ENCODE results near the gene PRKAR2B. TPM values are rescaled to one million over a fixed set of nuclear protein-coding genes. Genes with fewer than 3 reads are reported as not detected.

The PRKAR2B gene
- total RNA-seq, 2 experiments from 2014 or later = 0.93 to 1.4 TPM

DNA sequence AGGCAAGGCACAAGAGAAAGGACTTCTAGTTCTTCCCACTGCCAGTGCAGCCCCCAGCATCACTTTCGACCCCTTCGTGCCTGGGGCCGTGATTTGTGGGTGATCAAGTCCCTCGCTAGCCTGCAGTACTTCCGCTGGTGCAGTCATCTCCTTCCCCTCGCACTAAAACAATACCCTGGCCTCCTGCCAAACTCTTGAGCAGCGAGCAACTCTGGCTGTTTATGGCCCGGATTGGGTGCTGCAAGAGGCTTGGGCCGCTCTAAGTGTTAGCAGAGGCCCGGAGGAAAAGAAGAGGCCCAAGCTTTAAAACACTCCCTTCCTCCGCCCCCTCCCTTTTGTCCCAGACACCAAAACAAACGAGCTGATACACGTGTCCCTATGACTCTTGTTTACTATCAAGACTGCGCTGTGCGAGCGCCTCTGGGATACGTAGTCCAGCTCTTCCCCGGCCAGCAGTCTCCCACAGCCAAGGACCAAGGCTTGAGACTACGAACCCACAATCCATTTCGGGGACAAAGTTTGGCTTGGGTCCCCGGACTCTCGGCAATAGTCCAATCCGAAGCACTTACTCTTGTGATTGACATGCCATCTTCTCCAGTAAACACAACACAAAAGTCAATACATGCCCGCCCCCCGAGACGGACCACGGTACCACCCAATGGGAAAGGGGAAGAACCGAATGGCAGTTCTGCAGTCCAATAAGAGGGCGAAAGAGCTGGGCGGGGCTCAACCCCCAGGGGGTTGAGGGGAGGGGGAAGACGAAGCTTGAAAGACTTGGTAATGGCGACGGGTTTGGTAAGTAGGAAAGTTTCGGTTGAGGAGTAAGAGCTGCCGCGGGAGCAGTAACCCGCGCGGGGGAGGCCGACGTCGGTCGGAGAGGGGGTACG, 124.0 kb downstream of the PRKAR2B start, which contains the start of gene HBP1:
Gene HBP1 (plus strand): TSS at position 771 of the 887 bp plus-strand sequence. CDS start 10,891 bp downstream, outside the sequence.
- POLR2A ChIA-PET = interaction anchor here (0.6 to 2.5 kb wide), 12 partner anchors 12 to 886 kb away, joined by 3 to 23 read pairs (median 4); partner anchors contain the start of genes CBLL1 and NAMPT
- Mint-ChIP-seq H3K36me3 (ENCODE audit: low read depth) (peaks cover 8% of the 10 kb centered on the region), H3K27ac (peak within 1 kb of the TSS; percentile 100), H3K4me1 (peaks cover 32% of the 10 kb centered on the region), H3K9me3 (ENCODE audit: low read depth) (no peaks in the 10 kb centered on the region), H3K4me3 (peak within 1 kb of the TSS; percentile 91), H3K27me3 (no peaks in the 10 kb centered on the region)
- CTCF ChIA-PET = interaction anchor here (0.6 to 6.0 kb wide), 11 partner anchors 11 to 721 kb away, joined by 3 to 41 read pairs (median 4); no protein-coding TSS in a partner anchor
- DNase-seq (peak; percentile 98), ATAC-seq (peak; percentile 82)
- intact Hi-C loops (cut with DNase I, micrococcal nuclease) = loop anchor here (1.0 to 5.0 kb wide), 19 partner anchors 301 to 1399 kb away; partner anchors contain the start of genes CCDC71L (in 2 of the 2), PIK3CG (in 2 of the 2), SLC26A4 (in 2 of the 2) and SYPL1 (in 2 of the 2)

GRCh38 chr7:107169120-107170050, 124.9 kb downstream of the PRKAR2B start:
- DNase-seq (peak; percentile 96), ATAC-seq (peak; percentile 29)
- Mint-ChIP-seq H3K4me3 (peak overlapping the region; percentile 91), H3K27ac (peak overlapping the region; percentile 100), H3K27me3 (no peaks in the 10 kb centered on the region), H3K36me3 (ENCODE audit: low read depth) (peaks cover 11% of the 10 kb centered on the region), H3K9me3 (ENCODE audit: low read depth) (no peaks in the 10 kb centered on the region), H3K4me1 (peaks cover 41% of the 10 kb centered on the region)
- POLR2A ChIA-PET = interaction anchor here (0.6 to 2.5 kb wide), 12 partner anchors 11 to 887 kb away, joined by 3 to 23 read pairs (median 5); partner anchors contain the start of genes CBLL1 and NAMPT
- CTCF ChIA-PET = interaction anchor here (0.7 to 6.0 kb wide), 7 partner anchors 11 to 305 kb away, joined by 3 to 41 read pairs (median 3); no protein-coding TSS in a partner anchor
- intact Hi-C loops (cut with DNase I, micrococcal nuclease) = loop anchor here (1.0 to 10.0 kb wide), 15 partner anchors 302 to 1645 kb away; partner anchors contain the start of genes SLC26A4 (in 2 of the 2), CCDC71L (in 1 of the 2), DLD (in 1 of the 2) and DNAJB9 (in 1 of the 2)

GRCh38 chr7:107170051-107170915, 125.8 kb downstream of the PRKAR2B start:
- intact Hi-C loops (cut with DNase I, micrococcal nuclease) = loop anchor here (5.0 to 10.0 kb wide), 3 partner anchors 763 to 1645 kb away; partner anchors contain the start of gene PUS7 (in 1 of the 2)
- peak overlapping the region; percentile 100 for H3K27ac Mint-ChIP-seq
- ATAC-seq (no peak), DNase-seq (no peak)
- H3K27me3 Mint-ChIP-seq = no peaks in the 10 kb centered on the region
- POLR2A ChIA-PET = interaction anchor here (0.7 to 2.5 kb wide), 6 partner anchors 10 to 886 kb away, joined by 5 to 23 read pairs (median 12); partner anchors contain the start of genes CBLL1 and NAMPT
- peaks cover 11% of the 10 kb centered on the region for H3K36me3 Mint-ChIP-seq (ENCODE audit: low read depth)
- H3K9me3 Mint-ChIP-seq (ENCODE audit: low read depth) = no peaks in the 10 kb centered on the region
- CTCF ChIA-PET = interaction anchor here (0.7 to 1.4 kb wide), 3 partner anchors 10 to 41 kb away, joined by 3 read pairs; no protein-coding TSS in a partner anchor
- peaks cover 50% of the 10 kb centered on the region for H3K4me1 Mint-ChIP-seq
- H3K4me3 Mint-ChIP-seq = peak overlapping the region; percentile 91

GRCh38 chr7:107171496-107171895, 127.0 kb downstream of the PRKAR2B start:
- intact Hi-C loops (cut with DNase I, micrococcal nuclease) = loop anchor here (5.0 to 10.0 kb wide), 3 partner anchors 764 to 1647 kb away; partner anchors contain the start of gene PUS7 (in 1 of the 2)
- Mint-ChIP-seq H3K4me3 (peak overlapping the region; percentile 91), H3K27me3 (no peaks in the 10 kb centered on the region), H3K4me1 (peaks cover 54% of the 10 kb centered on the region), H3K9me3 (ENCODE audit: low read depth) (no peaks in the 10 kb centered on the region), H3K36me3 (ENCODE audit: low read depth) (peaks cover 13% of the 10 kb centered on the region), H3K27ac (peak overlapping the region; percentile 75)
- ChIA-PET CTCF (interaction anchor here (0.6 to 1.3 kb wide), 2 partner anchors 9 to 13 kb away, joined by 3 to 8 read pairs; no protein-coding TSS in a partner anchor), POLR2A (no interaction called here)
- ATAC-seq (no peak), DNase-seq (no peak)

DNA sequence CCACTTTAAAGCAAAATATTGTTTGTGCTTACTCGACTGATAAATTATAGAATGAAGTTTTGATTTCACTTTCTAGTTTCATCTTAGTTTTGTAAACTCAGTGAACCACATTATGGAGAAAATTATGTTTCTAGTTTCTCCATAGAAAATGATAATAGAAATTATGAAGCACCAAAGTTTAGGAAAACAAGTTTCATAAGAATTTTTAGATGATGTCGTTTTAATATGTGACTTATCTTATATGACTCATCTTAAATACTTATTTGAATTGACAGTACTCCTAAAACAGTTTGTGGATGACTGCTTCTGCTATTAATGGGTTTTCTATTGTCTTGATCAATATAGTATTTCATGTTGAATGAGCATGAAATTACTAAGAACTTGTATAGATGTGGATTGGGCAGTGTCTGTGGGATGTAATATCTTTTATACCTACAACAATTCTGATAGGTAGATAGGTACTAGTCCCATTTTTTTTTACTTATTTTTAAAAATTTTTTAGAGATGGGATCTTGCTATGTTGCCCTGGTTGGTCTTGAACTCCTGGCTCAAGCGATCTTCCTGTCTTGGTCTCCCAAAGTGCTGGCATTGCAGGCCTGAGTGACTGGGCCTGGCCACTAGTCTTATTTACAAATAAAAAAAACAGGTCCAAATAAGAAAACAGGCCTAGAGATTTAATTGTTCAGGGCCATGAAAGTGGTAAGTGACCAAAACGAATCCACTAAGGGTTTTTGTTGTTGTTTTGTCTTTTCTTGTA, 127.9 kb downstream of the PRKAR2B start:
- DNase-seq = no peak
- peak overlapping the region; percentile 90 for H3K27ac Mint-ChIP-seq
- no peak for ATAC-seq
- H3K4me1 Mint-ChIP-seq = peaks cover 58% of the 10 kb centered on the region
- peak overlapping the region; percentile 21 for H3K4me3 Mint-ChIP-seq
- ChIA-PET POLR2A (no interaction called here), CTCF (interaction anchor here (1.3 kb wide), 1 partner anchor 8 kb away, joined by 8 read pairs; no protein-coding TSS in a partner anchor)
- intact Hi-C loops (cut with DNase I, micrococcal nuclease) = loop anchor here (1.0 to 10.0 kb wide), 5 partner anchors 8 to 1648 kb away; partner anchors contain the start of gene PUS7 (in 1 of the 2)
- H3K9me3 Mint-ChIP-seq (ENCODE audit: low read depth) = no peaks in the 10 kb centered on the region
- H3K36me3 Mint-ChIP-seq (ENCODE audit: low read depth) = peaks cover 15% of the 10 kb centered on the region
- H3K27me3 Mint-ChIP-seq = no peaks in the 10 kb centered on the region

DNA sequence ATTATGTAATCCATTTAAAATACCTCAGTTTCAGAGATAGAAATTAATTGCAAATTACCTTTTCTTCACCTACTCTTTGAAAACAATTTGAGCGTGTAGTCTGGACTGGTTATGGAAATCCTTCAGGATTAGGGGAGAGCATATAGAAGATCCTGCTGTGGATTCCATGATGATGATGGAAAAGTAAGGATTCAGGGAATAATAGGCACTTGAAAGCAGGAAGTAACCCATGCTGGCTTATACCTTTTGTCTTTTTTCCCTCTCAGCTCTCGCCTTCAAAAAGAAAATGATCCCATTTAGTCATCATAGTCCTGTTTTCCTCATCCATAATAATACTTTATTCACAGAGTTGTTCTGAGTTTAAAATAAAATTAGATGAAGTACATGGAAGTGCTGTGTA, 128.7 kb downstream of the PRKAR2B start:
- ATAC-seq (no peak), DNase-seq (no peak)
- Mint-ChIP-seq H3K27ac (peak overlapping the region; percentile 90), H3K4me1 (peaks cover 61% of the 10 kb centered on the region), H3K36me3 (ENCODE audit: low read depth) (peaks cover 17% of the 10 kb centered on the region), H3K27me3 (no peaks in the 10 kb centered on the region), H3K9me3 (ENCODE audit: low read depth) (no peaks in the 10 kb centered on the region), H3K4me3 (peak overlapping the region; percentile 48)
- ChIA-PET POLR2A (interaction anchor here (1.0 kb wide), 1 partner anchor 571 kb away, joined by 4 read pairs; the partner anchor contains the start of gene CBLL1), CTCF (interaction anchor here (0.9 kb wide), 1 partner anchor 9 kb away, joined by 3 read pairs; no protein-coding TSS in a partner anchor)
- intact Hi-C loops (cut with DNase I, micrococcal nuclease) = loop anchor here (5.0 to 10.0 kb wide), 3 partner anchors 766 to 1648 kb away; partner anchors contain the start of gene PUS7 (in 1 of the 2)

DNA sequence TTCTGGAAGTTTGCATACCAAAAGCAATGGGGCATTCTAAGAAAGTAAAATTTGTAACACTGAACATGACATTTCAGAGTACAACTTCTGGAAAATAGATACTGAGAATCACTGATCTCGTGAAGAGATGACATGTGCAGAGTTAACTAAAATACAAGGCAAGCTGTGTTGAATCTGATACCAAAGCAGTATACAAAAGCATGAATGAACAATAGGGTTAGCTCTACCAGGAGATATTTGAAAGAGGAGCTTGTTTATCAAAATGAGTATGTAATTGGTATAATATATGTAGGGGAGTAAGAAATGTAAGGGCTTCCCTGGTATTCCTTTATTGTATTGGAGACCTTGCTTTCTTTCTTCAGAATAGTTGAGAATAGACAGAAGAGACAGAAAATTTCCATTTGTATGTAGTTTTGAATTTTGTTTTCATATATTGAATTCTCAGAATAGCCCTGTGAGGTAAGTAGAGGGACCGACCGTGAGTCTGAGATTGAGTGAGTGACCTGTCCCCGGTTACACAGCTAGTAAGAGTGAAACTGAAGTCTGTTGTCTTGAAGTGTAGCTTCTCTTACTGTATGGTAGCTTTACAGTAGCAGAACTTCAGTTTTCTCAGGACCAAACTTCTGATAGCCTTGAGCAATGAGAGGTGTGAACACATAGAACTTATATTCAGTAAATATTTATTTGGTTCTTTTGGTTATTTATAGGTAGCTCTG, 129.3 kb downstream of the PRKAR2B start:
- intact Hi-C loops (cut with DNase I, micrococcal nuclease) = loop anchor here (5.0 to 10.0 kb wide), 3 partner anchors 767 to 1649 kb away; partner anchors contain the start of gene PUS7 (in 1 of the 2)
- H3K9me3 Mint-ChIP-seq (ENCODE audit: low read depth) = no peaks in the 10 kb centered on the region
- H3K36me3 Mint-ChIP-seq (ENCODE audit: low read depth) = peaks cover 17% of the 10 kb centered on the region
- H3K27ac Mint-ChIP-seq = peak overlapping the region; percentile 90
- ATAC-seq (peak; percentile 24), DNase-seq (peak; percentile 33)
- H3K4me1 Mint-ChIP-seq = peaks cover 63% of the 10 kb centered on the region
- H3K27me3 Mint-ChIP-seq = no peaks in the 10 kb centered on the region
- ChIA-PET POLR2A (interaction anchor here (0.6 to 1.0 kb wide), 2 partner anchors 328 to 570 kb away, joined by 3 to 4 read pairs; partner anchors contain the start of gene CBLL1), CTCF (interaction anchor here (0.9 to 1.1 kb wide), 2 partner anchors 8 to 26 kb away, joined by 3 to 7 read pairs; no protein-coding TSS in a partner anchor)
- H3K4me3 Mint-ChIP-seq = peak overlapping the region; percentile 48

GRCh38 chr7:107179326-107180164, 135.0 kb downstream of the PRKAR2B start:
- Mint-ChIP-seq H3K27ac (peak overlapping the region; percentile 88), H3K27me3 (no peaks in the 10 kb centered on the region), H3K4me1 (peaks cover 55% of the 10 kb centered on the region), H3K4me3 (no peak overlapping the region), H3K36me3 (ENCODE audit: low read depth) (peaks cover 28% of the 10 kb centered on the region), H3K9me3 (ENCODE audit: low read depth) (no peaks in the 10 kb centered on the region)
- intact Hi-C loops (cut with DNase I, micrococcal nuclease) = loop anchor here (1.0 to 10.0 kb wide), 3 partner anchors 7 to 1655 kb away; partner anchors contain the start of gene PUS7 (in 1 of the 2)
- ChIA-PET CTCF (interaction anchor here (0.6 to 2.0 kb wide), 9 partner anchors 8 to 803 kb away, joined by 3 to 8 read pairs (median 3); no protein-coding TSS in a partner anchor), POLR2A (interaction anchor here (3.0 kb wide), 1 partner anchor 10 kb away, joined by 20 read pairs; the partner anchor contains the start of gene HBP1)
- DNase-seq (peak; percentile 19), ATAC-seq (peak; percentile 61)
